Activated CD8-positive, alpha-beta memory T cell treated with anti-CD3 and anti-CD28 coated beads, Interleukin-2, amount 50 U/mL, for 1 hour (primary cell): ENCODE data around the gene PACRG.
"Not testable (repeated sequence)": the region's sequence is repeated elsewhere in the genome, so short reads cannot be mapped to it uniquely, and the experiment has no call there.

Experiments
- DNase-seq: peaks from one replicate; pipeline ENCODE4 v3.0.0-alpha.2; 2020; ENCODE audit errors: extremely low read depth

The PACRG gene

GRCh38 chr6:162941128-162941527, 213.4 kb downstream of the PACRG start:
- no peak for DNase-seq

GRCh38 chr6:162942866-162943265, 215.1 kb downstream of the PACRG start:
- no peak for DNase-seq

GRCh38 chr6:162943369-162943768, 215.6 kb downstream of the PACRG start:
- no peak for DNase-seq

GRCh38 chr6:162951164-162951743, 223.5 kb downstream of the PACRG start:
- DNase-seq = no peak

DNA sequence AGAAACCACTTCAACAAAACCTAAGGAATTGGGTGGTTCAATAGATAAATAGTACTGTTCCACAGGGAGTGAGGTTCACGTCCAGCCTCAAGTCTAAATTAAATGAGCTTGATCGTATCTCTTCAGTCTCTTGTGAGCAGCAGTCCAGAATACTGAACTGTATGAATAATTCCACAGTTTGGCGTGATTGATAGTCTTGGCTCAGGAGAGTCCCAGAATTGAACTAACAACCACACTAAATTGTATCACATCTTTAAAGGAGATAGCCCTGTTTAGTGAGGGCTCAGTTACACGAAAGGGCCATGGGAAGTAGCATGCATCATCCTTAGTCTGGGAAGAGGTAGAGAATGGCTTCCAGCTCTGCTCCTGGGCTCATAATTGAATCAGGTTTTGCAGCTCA, 224.6 kb downstream of the PACRG start:
- no peak for DNase-seq

DNA sequence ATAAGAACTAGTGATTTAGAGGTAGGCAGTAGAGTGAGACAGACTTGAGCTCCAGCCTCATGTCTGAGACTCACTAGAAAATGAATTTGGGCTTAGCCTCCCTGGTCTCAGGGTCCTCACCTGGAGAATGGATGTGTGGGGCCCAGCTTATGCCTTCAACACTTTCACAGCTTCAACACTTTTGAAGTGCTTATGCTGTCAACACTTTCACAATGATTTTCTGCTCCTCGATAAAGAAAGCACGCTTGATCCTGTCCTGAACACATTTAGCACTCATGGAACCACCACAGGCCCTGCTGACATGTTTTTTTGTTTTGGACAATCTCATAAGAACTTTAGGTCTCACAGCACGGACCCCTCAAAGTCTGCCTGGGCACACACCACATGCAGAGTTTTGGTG, 229.3 kb downstream of the PACRG start:
- DNase-seq = no peak

DNA sequence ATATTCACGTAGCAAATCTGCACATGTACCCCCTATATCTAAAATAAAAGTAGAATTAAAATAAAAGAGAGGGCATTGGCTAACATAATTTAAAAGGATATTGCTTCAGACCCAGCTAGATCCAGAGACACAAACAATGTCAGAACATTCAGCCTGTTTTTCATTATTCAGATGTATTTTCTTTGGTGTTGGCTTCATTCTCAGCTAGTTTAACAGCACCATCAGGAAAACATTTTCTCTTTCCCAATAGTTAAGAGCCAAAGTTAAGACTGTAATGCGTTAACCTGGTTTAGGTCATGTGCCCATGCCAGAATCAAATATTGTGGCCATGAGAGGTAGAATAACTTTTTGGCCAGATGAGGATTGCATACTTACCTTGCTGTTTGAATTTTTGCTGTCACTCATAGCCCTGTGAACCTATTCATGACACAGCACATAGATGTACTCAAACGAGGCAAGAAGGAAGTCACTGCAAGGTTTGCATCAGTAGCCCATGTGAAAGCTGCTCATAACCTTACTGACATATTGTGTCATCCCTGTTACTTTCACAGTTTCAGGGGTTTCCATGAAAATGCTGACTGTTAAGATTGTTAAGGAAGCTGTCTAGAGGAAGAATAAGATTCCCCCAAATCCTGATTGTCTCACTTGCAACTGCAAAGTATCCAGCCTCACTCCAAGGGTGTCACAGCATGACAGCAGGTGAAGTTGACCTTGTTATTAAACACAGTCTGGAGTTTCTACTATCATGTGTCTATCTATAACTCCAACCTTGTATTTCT, 233.1 kb downstream of the PACRG start:
- no peak for DNase-seq

- DNase-seq = no peak
Observed at GRCh38 chr6:162962093-162962492, 234.3 kb downstream of the PACRG start.

DNA sequence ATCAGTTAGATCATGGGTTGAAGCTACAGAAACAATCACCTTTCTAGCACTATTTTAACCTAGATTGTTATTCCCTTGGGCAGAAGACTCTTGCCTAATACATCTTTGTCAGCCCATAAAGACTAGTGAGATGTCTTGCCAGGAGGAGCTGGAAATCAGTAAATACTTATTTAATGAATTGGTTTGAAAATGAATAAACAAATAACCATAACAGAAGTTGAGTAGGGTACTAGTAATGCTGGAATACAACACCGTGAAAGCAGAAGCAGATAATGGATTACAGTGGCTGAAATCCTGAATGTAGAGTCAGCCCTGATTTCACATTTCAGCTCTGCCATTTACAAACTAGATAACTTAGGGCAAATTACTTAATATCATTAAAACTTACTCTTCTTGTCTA, 236.1 kb downstream of the PACRG start:
- no peak for DNase-seq

DNA sequence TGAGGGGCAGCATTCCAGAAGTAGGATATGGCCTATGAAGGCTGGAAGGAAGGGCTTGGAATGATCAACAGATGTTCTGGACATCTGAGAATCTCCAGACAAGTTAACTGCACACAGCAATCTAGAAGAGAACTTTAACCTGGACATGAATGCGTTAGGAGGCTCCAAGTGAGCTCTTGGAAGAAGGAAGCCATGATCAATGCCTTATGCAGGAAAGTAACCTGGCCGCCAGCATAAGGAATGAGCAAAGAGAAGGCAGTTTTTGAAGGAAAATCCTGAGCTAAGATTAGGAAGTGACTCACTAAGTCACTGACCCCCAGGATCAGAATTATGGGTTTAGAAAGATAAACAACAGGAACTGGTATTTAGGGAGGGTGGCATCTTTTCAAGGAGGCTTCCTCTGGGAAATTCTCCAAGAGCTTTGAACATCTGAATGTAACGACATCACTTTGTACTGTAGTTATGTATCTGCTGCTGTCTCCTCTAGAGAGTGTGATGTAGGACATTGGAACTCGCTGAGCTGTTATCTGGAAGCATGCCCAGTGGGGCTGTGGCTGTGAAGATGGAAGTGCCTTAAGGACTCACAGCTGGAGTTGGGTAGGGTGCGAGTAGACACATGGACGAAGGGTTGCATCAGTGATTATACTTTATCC, 236.8 kb downstream of the PACRG start:
- DNase-seq = no peak

- no peak for DNase-seq
Observed at GRCh38 chr6:162965366-162965765, 237.6 kb downstream of the PACRG start.

DNA sequence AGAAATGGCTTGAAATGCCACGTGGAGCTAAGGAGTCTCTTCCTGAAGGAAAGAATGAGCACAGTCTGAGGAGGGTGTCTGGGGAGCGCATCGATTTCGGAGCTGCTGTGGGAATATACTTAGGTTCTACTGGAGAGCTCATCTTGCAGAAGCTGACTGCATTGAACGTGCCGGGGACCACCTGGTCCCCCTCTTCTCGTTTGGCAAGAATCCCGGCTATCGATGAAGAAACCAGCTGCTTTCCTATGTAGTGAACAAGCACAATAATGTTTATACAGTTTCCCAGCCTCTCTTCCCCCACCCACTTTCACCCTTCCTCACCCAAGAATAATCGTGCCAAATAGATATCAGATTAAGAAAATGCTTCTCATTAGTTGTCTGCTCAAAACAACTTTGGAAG, 242.5 kb downstream of the PACRG start:
- DNase-seq = no peak

DNA sequence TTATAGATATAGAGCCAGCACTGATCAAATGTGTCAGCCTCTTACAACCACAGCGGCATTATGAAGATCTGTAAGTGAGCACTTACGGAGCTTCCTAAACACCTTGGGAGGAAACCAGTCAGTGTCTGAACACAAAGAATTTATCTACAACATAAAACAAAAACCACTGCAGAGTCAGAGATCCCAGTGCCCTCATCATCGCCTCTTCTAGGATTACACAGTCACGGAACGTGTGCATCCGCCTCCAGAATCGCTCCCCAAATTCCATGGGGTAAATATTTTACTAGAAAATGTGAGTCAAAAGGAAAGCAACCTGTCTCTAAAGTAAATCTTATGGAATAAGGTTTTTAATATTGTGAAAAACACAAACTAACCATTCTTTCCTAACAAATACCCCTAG, 243.6 kb downstream of the PACRG start:
- DNase-seq = no peak

- DNase-seq = no peak
Observed at GRCh38 chr6:162973151-162973872, 245.5 kb downstream of the PACRG start.

GRCh38 chr6:162973980-162974379, 246.2 kb downstream of the PACRG start:
- DNase-seq = no peak

DNA sequence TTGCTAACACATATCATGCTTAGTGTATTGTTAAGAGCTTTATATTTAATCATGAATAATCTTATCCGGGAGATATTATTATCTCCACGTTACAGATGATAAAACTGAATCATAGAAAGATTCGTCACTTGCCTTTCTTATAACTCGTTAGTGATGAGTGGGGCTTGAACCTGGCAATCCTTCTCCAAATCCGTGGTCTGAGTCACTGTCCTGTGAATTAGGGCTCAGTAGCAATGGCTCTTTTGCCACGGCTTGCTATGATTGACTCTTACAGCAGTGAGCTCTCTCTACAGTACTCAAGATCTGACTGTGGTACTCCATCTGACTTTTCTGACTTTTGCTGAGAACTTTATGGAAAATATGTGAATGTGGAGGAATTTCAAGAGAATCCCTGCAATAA, 246.9 kb downstream of the PACRG start:
- DNase-seq = no peak

DNA sequence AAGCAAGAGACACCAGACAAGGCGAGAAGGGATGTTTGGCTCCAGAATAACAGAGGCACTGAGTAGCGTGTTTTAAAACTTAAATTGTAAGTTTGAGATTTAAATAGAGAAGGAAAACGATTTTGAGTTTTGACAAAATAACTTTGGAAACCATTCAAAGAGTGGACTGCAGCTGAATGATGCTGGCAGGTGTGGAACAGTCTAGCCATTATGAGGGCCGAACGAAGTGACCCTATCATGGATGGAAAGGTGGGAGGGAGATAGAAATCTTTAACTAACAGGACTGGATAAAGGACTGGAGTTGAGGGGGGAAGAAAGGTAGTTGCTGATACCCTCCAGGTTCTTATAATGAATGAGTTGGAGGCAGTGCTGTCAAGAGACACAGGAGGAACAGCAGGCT, 248.4 kb downstream of the PACRG start:
- DNase-seq = no peak

DNA sequence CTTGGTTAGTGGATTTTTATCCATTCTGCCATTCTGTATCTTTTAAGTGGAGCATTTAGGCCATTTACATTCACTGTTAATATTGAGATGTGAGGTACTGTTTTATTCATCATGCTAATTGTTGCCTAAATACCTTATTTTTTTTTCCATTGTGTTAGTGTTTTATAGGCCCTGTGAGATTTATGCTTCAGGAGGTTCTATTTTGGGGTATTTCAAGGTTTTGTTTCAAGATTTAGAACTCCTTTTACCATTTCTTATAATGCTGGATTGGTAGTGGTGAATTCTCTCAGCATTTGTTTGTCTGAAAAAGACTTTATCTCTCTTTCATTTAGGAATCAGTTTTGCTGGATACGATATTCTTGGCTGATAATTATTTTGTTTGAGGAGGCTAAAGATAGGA, 255.5 kb downstream of the PACRG start:
- not testable (repeated sequence) for DNase-seq

DNA sequence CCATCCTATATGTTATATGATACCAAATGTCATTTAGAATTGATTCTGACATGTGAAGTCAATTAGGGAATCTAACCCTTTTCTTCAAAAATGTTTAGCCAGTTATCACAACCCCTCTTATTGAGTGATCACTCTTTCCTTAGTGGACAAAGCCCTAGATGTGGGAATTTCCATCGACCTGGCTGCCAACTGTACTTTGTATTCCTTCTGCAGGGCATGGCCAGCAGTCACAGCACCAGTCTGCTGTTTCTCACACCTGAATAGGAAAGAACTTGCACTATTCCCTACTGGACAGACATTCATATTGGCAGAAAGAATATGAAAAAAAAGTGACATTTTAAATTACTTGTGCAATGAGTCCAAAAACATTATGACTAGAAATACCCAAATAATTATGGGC, 271.0 kb downstream of the PACRG start:
- no peak for DNase-seq

DNA sequence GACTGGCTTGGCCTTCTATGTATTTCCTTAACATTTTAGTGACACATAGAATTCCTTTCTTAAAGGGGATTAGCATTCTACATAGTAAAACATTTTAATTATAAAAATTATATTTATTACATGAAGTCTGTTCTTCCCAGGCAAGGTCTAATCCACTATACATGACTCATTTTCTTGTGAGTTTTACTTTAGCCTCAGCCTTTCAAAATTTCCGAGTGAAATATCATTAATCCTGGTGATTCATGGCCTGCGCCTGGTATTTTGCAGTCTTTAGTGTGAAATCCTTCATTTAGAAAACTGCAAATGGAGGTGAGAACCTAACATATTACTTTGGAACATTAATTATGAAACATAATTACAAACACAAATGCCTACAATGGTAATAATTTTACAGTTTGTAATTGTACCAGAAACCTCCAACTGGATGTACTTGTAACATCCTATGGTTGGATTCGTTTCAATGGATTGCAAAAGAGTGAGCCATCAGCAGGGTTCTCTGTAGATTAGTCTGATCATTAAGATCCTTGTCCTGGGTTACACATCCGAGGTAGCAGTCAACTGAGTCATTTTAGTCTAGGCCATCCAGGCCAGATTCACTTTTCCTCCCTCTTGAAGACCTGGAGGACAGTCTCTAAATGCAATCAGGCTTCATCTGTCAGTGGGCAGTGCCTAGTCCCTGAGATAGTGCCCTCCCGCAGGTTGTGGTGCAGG, 272.0 kb downstream of the PACRG start:
- no peak for DNase-seq

DNA sequence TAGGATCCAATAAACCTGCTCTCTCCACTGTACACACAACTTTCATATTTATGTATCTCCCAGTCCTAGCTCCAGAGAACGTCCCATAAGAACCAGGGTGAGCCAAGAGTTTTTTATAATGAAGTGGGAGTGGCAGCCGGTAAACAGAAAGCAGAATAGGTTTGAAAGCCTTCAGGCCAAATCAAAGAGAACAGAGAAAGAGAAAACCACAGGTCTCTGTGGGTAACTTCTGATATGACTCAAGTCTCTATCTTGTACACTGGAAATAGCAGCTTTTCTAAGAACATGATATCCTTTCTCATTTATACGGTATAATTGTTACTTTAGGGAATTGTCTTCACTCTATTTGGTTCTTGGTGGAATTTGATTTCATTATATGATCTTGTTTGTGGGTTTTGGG, 273.6 kb downstream of the PACRG start:
- no peak for DNase-seq

- no peak for DNase-seq
Observed at GRCh38 chr6:163008186-163008585, 280.4 kb downstream of the PACRG start.
